HG02840 (cell line): Measurements from ENCODE around the gene EFNA5.

Experiments used
- ATAC-seq: cut with Tn5 transposase; IDR thresholded peaks from one replicate; pipeline ENCODE4 v1.9.1; 2021; ENCODE audit warnings: mild to moderate bottlenecking, moderate library complexity, moderate number of reproducible peaks; ENCODE audit not compliant: unreplicated experiment, low FRiP score

Gene EFNA5

DNA sequence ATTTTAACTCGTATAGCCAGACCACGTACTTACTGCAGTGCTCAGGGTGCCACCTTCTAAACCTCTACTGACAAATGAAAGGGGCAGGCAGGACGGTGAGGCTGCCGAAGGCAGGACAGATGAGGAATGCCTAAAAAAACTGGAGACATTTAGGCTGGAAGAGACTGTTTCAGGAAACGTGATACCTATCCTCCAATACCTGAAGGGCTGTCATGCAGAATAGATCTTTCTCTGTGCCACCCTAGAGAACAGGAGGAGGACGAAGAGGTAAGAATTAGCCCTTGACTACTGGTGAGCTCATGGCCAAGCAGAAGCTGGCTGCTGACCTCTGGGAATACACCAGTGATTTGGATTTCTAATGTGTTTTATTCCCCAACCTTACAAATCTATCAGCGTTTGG is 139.4 kb downstream of the EFNA5 start:
- ATAC-seq, result no peak

DNA sequence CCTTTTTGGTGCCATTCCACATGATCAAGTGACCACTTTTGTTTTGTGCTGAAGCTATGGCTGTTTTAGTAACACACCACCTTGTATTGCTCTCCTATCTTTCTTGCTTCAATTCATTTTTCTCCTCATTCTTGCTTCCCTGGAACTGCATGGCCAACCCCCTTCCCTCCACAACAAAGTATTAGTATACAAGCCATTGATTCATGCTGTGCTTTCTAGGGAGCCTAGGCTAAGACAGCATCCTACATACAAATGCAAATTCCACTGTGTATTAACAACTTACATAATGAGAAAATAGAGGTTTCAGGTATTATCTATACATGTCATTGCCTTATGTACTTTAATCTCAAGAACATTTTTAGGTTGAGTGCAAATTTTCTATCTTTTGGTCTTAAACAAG is 141.1 kb downstream of the EFNA5 start:
- no peak for ATAC-seq

GRCh38 chr5:107526270-107526937 is 144.3 kb downstream of the EFNA5 start:
- ATAC-seq, result no peak

- no peak for ATAC-seq
Observed at GRCh38 chr5:107524111-107524510, 146.6 kb downstream of the EFNA5 start.

- ATAC-seq, result no peak
Observed at GRCh38 chr5:107523029-107523680, 147.6 kb downstream of the EFNA5 start.

DNA sequence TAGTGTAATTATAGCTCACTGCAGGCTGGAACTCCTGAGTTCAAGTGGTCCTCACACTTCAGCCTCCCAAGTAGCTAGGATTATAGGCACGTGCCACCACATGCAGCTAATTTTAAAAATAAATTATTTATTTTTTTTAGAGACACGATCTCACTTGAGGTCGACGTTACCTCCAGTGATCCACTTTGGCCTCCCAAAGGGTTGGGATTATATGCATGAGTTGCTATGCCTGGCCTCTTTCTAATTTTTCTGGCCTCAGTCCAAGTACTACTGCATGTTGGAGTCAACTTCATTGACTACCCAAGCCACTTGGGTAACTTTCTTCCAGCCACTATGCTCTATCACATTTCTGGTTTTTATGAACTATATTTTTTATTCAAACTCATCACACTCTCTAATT is 148.3 kb downstream of the EFNA5 start:
- no peak for ATAC-seq

GRCh38 chr5:107519900-107520354 is 150.8 kb downstream of the EFNA5 start:
- no peak for ATAC-seq

GRCh38 chr5:107518616-107519015 is 152.1 kb downstream of the EFNA5 start:
- ATAC-seq, result no peak

- no peak for ATAC-seq
Observed at GRCh38 chr5:107518190-107518589, 152.5 kb downstream of the EFNA5 start.

- ATAC-seq, result no peak
Observed at GRCh38 chr5:107517185-107518033, 153.3 kb downstream of the EFNA5 start.

GRCh38 chr5:107516452-107517184 is 154.1 kb downstream of the EFNA5 start:
- ATAC-seq, result no peak

- no peak for ATAC-seq
Observed at GRCh38 chr5:107515521-107516080, 155.1 kb downstream of the EFNA5 start.

- no peak for ATAC-seq
Observed at GRCh38 chr5:107514305-107514704, 156.4 kb downstream of the EFNA5 start.

DNA sequence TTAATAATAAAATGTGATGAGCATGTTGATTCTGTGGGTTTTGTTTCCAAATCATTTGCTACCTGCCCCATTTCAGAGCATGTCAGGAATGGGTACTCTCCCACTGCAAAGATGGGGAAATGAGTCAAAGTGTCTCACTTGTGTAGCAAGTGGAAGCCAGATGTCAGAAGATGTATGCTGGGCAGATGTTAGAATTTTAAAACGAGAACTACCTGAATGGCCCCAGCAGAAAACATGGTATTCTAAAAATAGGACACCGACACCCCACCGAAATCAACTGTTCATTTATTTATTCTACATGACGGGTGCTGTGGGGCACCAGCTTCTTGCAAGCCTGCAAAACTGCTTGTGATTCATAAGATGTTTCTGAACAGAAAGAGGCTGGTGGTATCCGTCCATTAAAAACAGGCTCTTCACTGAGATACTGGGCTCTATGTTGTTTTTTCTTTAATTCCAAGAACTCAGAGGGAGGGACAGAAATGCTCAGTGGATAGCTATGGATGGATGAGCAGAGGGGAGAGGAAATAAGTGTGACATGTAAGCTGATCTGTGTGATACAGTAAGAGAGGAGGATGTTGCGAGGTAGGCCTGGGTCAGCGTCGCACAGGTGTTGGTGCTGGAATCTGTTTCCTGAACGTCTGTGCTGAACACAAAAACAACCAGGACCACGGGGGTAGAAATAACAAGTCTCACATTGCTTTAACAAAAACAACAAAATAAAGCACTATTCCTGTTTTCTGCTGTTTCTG is 157.2 kb downstream of the EFNA5 start:
- ATAC-seq, result peak; percentile 55

GRCh38 chr5:107512029-107512428 is 158.7 kb downstream of the EFNA5 start:
- ATAC-seq, result no peak

GRCh38 chr5:107510125-107510524 is 160.6 kb downstream of the EFNA5 start:
- no peak for ATAC-seq

- no peak for ATAC-seq
Observed at GRCh38 chr5:107508097-107508496, 162.6 kb downstream of the EFNA5 start.

- no peak for ATAC-seq
Observed at GRCh38 chr5:107505763-107506534, 164.8 kb downstream of the EFNA5 start.

- no peak for ATAC-seq
Observed at GRCh38 chr5:107504424-107504823, 166.3 kb downstream of the EFNA5 start.
